ENCODE measurements around the gene UNC13A. TPM values are rescaled to one million over a fixed set of nuclear protein-coding genes. Genes with fewer than 3 reads are reported as not detected.

Gene UNC13A
- total and polyA plus RNA-seq, 7 donors: under 0.01 to 0.83 (median 0.60) TPM

- no peaks in the 10 kb centered on the region for H3K9me3 ChIP-seq
- intact Hi-C loops (cut with DNase I): no loop called here
- H3K27me3 ChIP-seq: peaks cover 14 to 55% (median 31%) of the 10 kb centered on the region in 3 donors
- no peak overlapping the region for H3K27ac ChIP-seq
- no peak for TF ChIP-seq EP300 (IDR thresholded peaks at IDR 0.05)
- no peak for TF ChIP-seq POLR2AphosphoS5 (IDR thresholded peaks at IDR 0.05)
- H3K4me3 ChIP-seq: peak overlapping the region in 1 of 4 donors; percentile 7
- WGBS, 2 donors: 17 to 22% methylated on average over 27 of the region's 27 CpGs
- H3K4me1 ChIP-seq: peaks cover 0 to 6% (median 0%) of the 10 kb centered on the region in 4 donors
- H3K36me3 ChIP-seq: no peaks in the 10 kb centered on the region
- DNase-seq: no peak
These were observed 72.1 kb downstream of the UNC13A start for GRCh38 chr19:17615889-17616685.

GRCh38 chr19:17614476-17614875 is 73.7 kb downstream of the UNC13A start:
- H3K4me3 ChIP-seq: no peak overlapping the region
- peaks cover 0 to 6% (median 0%) of the 10 kb centered on the region in 4 donors for H3K4me1 ChIP-seq
- H3K27ac ChIP-seq: no peak overlapping the region
- intact Hi-C loops (cut with DNase I): no loop called here
- peaks cover 14 to 60% (median 31%) of the 10 kb centered on the region in 3 donors for H3K27me3 ChIP-seq
- TF ChIP-seq POLR2AphosphoS5 (IDR thresholded peaks at IDR 0.05) (no peak), EP300 (IDR thresholded peaks at IDR 0.05) (no peak), POLR2A (IDR thresholded peaks at IDR 0.05) (no peak), CTCF (IDR thresholded peaks at IDR 0.05) (no peak)
- no peaks in the 10 kb centered on the region for H3K9me3 ChIP-seq
- 68 to 81% methylated on average over 12 of the region's 12 CpGs for WGBS, 2 donors
- no peak for DNase-seq
- H3K36me3 ChIP-seq: no peaks in the 10 kb centered on the region

GRCh38 chr19:17611462-17612244 is 76.5 kb downstream of the UNC13A start:
- Histone ChIP-seq H3K4me3 (no peak overlapping the region), H3K27me3 (peaks cover 16 to 41% (median 29%) of the 10 kb centered on the region in 3 donors), H3K4me1 (peaks cover 0 to 9% (median 0%) of the 10 kb centered on the region in 4 donors), H3K9me3 (no peaks in the 10 kb centered on the region), H3K36me3 (no peaks in the 10 kb centered on the region), H3K27ac (no peak overlapping the region)
- WGBS, 2 donors: 71 to 80% methylated on average over 7 of the region's 7 CpGs
- intact Hi-C loops (cut with DNase I): no loop called here
- DNase-seq: no peak
- TF ChIP-seq CTCF (IDR thresholded peaks at IDR 0.05) (no peak), POLR2A (IDR thresholded peaks at IDR 0.05) (no peak), EP300 (IDR thresholded peaks at IDR 0.05) (no peak), POLR2AphosphoS5 (IDR thresholded peaks at IDR 0.05) (no peak)

GRCh38 chr19:17610384-17610783 is 77.8 kb downstream of the UNC13A start:
- TF ChIP-seq POLR2A (IDR thresholded peaks at IDR 0.05) (no peak), EP300 (IDR thresholded peaks at IDR 0.05) (no peak), CTCF (IDR thresholded peaks at IDR 0.05) (no peak), POLR2AphosphoS5 (IDR thresholded peaks at IDR 0.05) (no peak)
- 60 to 65% methylated on average over 7 of the region's 7 CpGs for WGBS, 2 donors
- Histone ChIP-seq H3K4me1 (peaks cover 0 to 16% (median 11%) of the 10 kb centered on the region in 4 donors), H3K27ac (no peak overlapping the region), H3K27me3 (peaks cover 9 to 41% (median 29%) of the 10 kb centered on the region in 3 donors), H3K4me3 (no peak overlapping the region), H3K36me3 (no peaks in the 10 kb centered on the region), H3K9me3 (no peaks in the 10 kb centered on the region)
- DNase-seq: no peak
- intact Hi-C loops (cut with DNase I): no loop called here

- Histone ChIP-seq H3K4me1 (peaks cover 0 to 16% (median 11%) of the 10 kb centered on the region in 4 donors), H3K9me3 (no peaks in the 10 kb centered on the region), H3K4me3 (no peak overlapping the region), H3K27ac (no peak overlapping the region), H3K27me3 (peaks cover 8 to 51% (median 44%) of the 10 kb centered on the region in 3 donors), H3K36me3 (no peaks in the 10 kb centered on the region)
- WGBS, 2 donors: 91 to 95% methylated on average over 9 of the region's 9 CpGs
- TF ChIP-seq POLR2AphosphoS5 (IDR thresholded peaks at IDR 0.05): no peak
- TF ChIP-seq CTCF (IDR thresholded peaks at IDR 0.05): no peak
- no peak for TF ChIP-seq POLR2A (IDR thresholded peaks at IDR 0.05)
- TF ChIP-seq EP300 (IDR thresholded peaks at IDR 0.05): no peak
- intact Hi-C loops (cut with DNase I): no loop called here
- DNase-seq: no peak
These were observed 80.2 kb downstream of the UNC13A start for GRCh38 chr19:17607936-17608335.

Data from sigmoid colon (tissue), 7 donors.